GM18873 (cell line): ENCODE measurements around the gene L3MBTL2.
"Not testable (repeated sequence)": the region's sequence is repeated elsewhere in the genome, so short reads cannot be mapped to it uniquely, and the experiment has no call there.

Experiments used
- ATAC-seq: cut with Tn5 transposase; IDR thresholded peaks from one replicate; pipeline ENCODE4 v1.9.1; 2021; ENCODE audit warnings: mild to moderate bottlenecking, moderate library complexity, moderate number of reproducible peaks; ENCODE audit not compliant: unreplicated experiment, low FRiP score

L3MBTL2 gene

GRCh38 chr22:41239443-41240128 lies 34.5 kb downstream of the L3MBTL2 start:
- no peak for ATAC-seq

GRCh38 chr22:41240377-41241132 lies 35.4 kb downstream of the L3MBTL2 start, which contains the start of gene CHADL:
TSS of gene CHADL (minus strand) at chr22:41240931. CDS start at chr22:41240881, 50 bp downstream.
- no peak for ATAC-seq

- ATAC-seq, result no peak
These were observed 36.1 kb downstream of the L3MBTL2 start for GRCh38 chr22:41241133-41241676.

- ATAC-seq, result no peak
These were observed 37.4 kb downstream of the L3MBTL2 start for GRCh38 chr22:41242396-41243117.

GRCh38 chr22:41243361-41243760 lies 38.2 kb downstream of the L3MBTL2 start:
- ATAC-seq, result no peak

- ATAC-seq, result no peak
These were observed 40.9 kb downstream of the L3MBTL2 start for GRCh38 chr22:41245917-41246499.

GRCh38 chr22:41247703-41248102 lies 42.6 kb downstream of the L3MBTL2 start:
- no peak for ATAC-seq

- ATAC-seq, result no peak
These were observed 43.2 kb downstream of the L3MBTL2 start for GRCh38 chr22:41248314-41248713.

GRCh38 chr22:41248758-41249157 lies 43.6 kb downstream of the L3MBTL2 start:
- ATAC-seq, result no peak

- no peak for ATAC-seq
These were observed 44.3 kb downstream of the L3MBTL2 start for GRCh38 chr22:41249442-41249841.

GRCh38 chr22:41250127-41250526 lies 45.0 kb downstream of the L3MBTL2 start:
- no peak for ATAC-seq

- ATAC-seq, result no peak
These were observed 47.3 kb downstream of the L3MBTL2 start for GRCh38 chr22:41252365-41252764.

- ATAC-seq, result no peak
These were observed 49.1 kb downstream of the L3MBTL2 start for GRCh38 chr22:41254230-41254629.

GRCh38 chr22:41256254-41257253 lies 51.4 kb downstream of the L3MBTL2 start:
- ATAC-seq, result no peak

GRCh38 chr22:41257696-41258095 lies 52.6 kb downstream of the L3MBTL2 start:
- ATAC-seq, result no peak

- ATAC-seq, result not testable (repeated sequence)
These were observed 54.6 kb downstream of the L3MBTL2 start for GRCh38 chr22:41259756-41260155.

- no peak for ATAC-seq
These were observed 55.8 kb downstream of the L3MBTL2 start for GRCh38 chr22:41260871-41261270.

GRCh38 chr22:41261541-41262249 lies 56.6 kb downstream of the L3MBTL2 start:
- ATAC-seq, result no peak
